Stimulated activated naive CD8-positive, alpha-beta T cell treated with anti-CD3 and anti-CD28 coated beads, Interleukin-15, Interleukin-2, amounts not matched to agents 100 ng/mL and 50 ng/mL, for 24 hours (primary cell): ENCODE data around the gene PRDX1.

ENCODE experiments used
- H3K27ac Mint-ChIP-seq: one replicate; pipeline ENCODE4 v1.8.0; 2021; ENCODE audit warnings: mild to moderate bottlenecking, mixed read lengths
- H3K27me3 Mint-ChIP-seq: one replicate; pipeline ENCODE4 v1.8.0; 2021; ENCODE audit warnings: mixed read lengths
- H3K36me3 Mint-ChIP-seq: one replicate; pipeline ENCODE4 v1.8.0; 2021; ENCODE audit warnings: low read depth, mixed read lengths
- H3K4me1 Mint-ChIP-seq: one replicate; pipeline ENCODE4 v1.8.0; 2021; ENCODE audit warnings: low read depth, mixed read lengths
- H3K4me3 Mint-ChIP-seq: one replicate; pipeline ENCODE4 v1.8.0; 2021; ENCODE audit warnings: mild to moderate bottlenecking, mixed read lengths
- H3K9me3 Mint-ChIP-seq: one replicate; pipeline ENCODE4 v1.8.0; 2021; ENCODE audit warnings: mixed read lengths

The PRDX1 gene

DNA sequence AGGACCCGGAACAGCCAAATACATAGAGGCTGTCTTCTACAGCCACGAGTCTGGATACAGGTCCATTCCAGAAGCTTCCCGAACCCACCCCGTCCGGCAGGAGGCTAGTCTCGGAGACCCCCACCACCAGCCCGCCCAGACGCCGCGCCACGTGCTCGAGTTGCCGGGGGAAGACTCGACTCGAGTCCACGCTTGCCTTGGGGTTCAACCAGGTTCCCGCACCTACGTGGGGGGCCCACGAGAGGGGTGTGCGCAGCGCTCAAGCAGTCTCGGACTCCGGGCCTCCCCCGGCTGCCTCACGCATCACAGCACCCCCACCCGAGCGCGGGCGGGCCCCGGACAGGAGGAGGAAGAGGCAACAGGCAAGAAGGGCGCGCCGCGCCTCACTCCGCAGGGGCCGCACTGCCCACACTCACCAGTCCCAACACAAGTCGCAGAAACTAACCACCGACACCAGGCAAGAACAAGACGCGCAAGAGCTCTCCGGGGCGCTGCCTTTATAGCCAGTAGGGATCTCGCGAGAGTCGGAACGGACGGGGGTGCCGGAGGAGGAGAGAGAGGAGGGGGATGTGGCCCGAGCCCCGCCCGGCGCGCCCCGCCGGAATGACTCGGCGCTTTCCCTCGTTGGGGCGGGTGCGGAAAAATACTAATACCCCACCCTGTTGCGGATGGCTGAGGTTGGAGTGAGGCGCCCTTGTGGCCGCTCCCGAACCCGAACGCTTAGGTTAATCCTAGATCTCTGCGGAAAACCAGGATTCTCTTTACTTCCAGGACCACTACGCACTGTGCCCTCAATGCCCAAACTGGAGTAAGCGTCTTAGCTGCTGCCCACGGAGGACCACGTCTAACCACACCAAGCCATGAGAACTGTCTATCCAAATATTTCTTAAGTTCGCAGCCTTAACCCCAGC lies at the start of gene PRDX1:
TSS of gene PRDX1 (minus strand) at position 472 of the 911 bp plus-strand sequence. CDS start 2,841 bp downstream, outside the sequence.
- peak within 1 kb of the TSS; percentile 96 for H3K4me3 Mint-ChIP-seq
- H3K36me3 Mint-ChIP-seq, result peaks cover 23% of the 10 kb centered on the region

DNA sequence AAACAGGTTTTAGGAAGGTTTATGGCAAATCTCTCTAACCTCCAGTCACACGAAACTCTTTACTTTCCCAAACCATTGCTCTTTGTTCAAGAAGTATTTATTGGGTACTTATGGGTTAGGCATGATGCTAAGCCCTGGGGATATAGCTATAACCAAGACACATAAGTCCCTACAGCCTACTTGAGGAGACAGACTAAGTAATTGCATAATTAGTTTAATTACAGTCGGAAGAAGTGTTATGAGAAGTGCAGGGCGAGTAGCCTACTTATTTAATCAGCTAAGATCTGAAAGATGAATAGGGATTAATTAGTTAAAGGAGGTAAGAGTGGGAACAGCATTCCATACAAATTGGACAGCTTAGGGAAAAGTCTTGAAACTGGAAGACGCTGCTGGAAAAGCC lies 48.9 kb upstream of the PRDX1 start:
- Mint-ChIP-seq H3K27ac (no peak overlapping the region), H3K27me3 (no peaks in the 10 kb centered on the region), H3K9me3 (no peaks in the 10 kb centered on the region), H3K4me1 (no peaks in the 10 kb centered on the region), H3K4me3 (no peak overlapping the region), H3K36me3 (peaks cover 47% of the 10 kb centered on the region)

More for the DNA sequence above, at the start of gene PRDX1:
- peak within 1 kb of the TSS; percentile 98 for H3K27ac Mint-ChIP-seq
- no peaks in the 10 kb centered on the region for H3K9me3 Mint-ChIP-seq
- H3K4me1 Mint-ChIP-seq, result peaks cover 61% of the 10 kb centered on the region
- H3K27me3 Mint-ChIP-seq, result peaks cover 10% of the 10 kb centered on the region

DNA sequence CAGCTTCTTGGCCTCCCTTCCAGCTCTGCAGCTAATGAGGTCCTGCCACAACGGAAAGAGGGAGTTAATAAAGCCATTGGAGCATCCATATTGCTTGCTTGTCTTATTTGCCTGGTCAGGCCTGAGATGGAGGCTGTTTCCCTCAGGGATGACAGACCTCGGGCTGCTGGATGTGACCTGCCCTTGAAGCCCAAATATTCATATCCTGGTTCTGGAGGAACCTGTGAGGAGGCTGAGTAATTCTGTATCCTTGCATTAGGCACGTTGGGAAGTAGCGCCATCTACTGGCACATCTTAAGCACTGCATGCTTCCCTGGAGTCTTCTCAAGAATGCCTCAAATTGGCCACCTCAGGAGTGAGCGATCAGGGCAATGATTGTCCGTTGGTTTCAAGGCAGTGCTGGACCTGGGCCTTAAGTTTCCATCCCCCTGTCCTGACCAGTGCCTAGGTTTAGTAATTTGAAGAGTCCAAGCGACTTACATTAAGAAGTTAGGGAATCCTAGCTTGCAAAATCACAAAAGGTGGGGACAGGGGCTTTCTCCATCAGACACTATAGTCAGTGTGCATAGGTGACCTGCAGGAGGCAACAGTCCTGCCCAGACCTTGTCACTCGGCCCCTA lies 48.4 kb upstream of the PRDX1 start:
- Mint-ChIP-seq H3K36me3 (peaks cover 47% of the 10 kb centered on the region), H3K4me1 (no peaks in the 10 kb centered on the region), H3K9me3 (no peaks in the 10 kb centered on the region), H3K27ac (no peak overlapping the region), H3K4me3 (no peak overlapping the region), H3K27me3 (no peaks in the 10 kb centered on the region)

DNA sequence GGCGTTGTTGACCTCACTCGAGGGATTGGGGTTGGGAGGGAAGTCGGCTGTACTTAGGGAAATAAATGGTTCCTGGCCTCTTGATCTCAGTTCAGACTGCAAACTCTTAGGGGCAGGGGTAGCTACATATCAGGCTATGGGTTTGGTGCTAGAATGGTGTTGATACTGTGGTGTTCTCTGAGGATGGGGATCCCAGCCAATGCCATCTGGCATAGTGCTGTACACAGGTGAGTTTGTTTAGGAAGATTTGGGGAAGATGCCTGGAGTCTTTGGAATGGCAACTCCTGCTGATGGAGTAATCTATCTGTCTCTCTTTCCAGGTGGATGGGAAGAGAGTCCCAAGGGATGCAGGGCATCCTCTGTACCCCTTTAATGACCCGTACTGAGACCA lies 47.9 kb upstream of the PRDX1 start:
- Mint-ChIP-seq H3K36me3 (peaks cover 48% of the 10 kb centered on the region), H3K27ac (no peak overlapping the region), H3K4me3 (no peak overlapping the region), H3K27me3 (no peaks in the 10 kb centered on the region), H3K9me3 (no peaks in the 10 kb centered on the region), H3K4me1 (no peaks in the 10 kb centered on the region)

DNA sequence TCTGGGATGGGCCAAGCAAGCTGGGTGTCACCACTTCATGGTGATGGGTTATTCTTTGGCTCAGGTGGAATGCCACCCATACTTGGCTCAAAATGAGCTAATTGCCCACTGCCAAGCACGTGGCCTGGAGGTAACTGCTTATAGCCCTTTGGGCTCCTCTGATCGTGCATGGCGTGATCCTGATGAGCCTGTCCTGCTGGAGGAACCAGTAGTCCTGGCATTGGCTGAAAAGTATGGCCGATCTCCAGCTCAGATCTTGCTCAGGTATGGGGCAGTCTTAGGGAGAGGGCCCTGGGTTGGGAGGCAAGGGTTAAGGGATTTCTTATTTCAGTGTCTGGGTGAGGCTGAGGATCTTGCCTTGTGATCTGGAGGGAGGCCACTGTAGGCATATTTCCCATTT lies 46.7 kb upstream of the PRDX1 start:
- no peak overlapping the region for H3K27ac Mint-ChIP-seq
- H3K4me3 Mint-ChIP-seq, result no peak overlapping the region
- H3K27me3 Mint-ChIP-seq, result no peaks in the 10 kb centered on the region
- H3K36me3 Mint-ChIP-seq, result peaks cover 57% of the 10 kb centered on the region
- no peaks in the 10 kb centered on the region for H3K9me3 Mint-ChIP-seq
- H3K4me1 Mint-ChIP-seq, result no peaks in the 10 kb centered on the region

DNA sequence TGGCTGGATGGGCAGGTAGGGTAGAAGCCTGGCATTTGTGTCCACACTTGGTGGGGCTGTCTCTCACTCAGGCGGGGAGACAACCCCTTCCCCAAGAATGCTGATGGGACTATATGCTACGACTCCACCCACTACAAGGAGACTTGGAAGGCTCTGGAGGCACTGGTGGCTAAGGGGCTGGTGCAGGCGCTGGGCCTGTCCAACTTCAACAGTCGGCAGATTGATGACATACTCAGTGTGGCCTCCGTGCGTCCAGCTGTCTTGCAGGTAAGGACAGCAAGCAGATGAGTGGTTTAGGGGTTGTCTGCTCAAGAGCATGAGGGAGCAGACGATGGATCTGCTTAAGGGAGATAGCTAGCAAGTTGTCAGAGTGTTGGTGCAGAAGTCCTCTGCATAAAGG lies 46.2 kb upstream of the PRDX1 start:
- Mint-ChIP-seq H3K4me1 (no peaks in the 10 kb centered on the region), H3K4me3 (no peak overlapping the region), H3K9me3 (no peaks in the 10 kb centered on the region), H3K27ac (no peak overlapping the region), H3K36me3 (peaks cover 62% of the 10 kb centered on the region), H3K27me3 (no peaks in the 10 kb centered on the region)

DNA sequence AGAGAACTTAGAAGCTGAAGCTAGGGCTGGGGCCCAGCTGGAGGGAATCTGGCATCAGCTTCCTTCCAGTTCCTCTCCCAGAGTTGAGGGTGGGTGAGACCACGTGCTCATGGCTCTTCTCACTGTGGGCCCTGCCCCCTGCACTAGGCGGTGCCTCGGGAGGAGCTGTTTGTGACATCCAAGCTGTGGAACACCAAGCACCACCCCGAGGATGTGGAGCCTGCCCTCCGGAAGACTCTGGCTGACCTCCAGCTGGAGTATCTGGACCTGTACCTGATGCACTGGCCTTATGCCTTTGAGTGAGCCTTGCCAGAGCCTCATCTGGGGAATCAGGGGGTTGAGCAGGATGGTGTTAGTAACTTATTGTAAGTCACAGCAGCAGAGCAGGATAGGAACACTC lies 45.0 kb upstream of the PRDX1 start:
- Mint-ChIP-seq H3K4me1 (peaks cover 4% of the 10 kb centered on the region), H3K4me3 (no peak overlapping the region), H3K9me3 (no peaks in the 10 kb centered on the region), H3K27ac (no peak overlapping the region), H3K36me3 (peaks cover 67% of the 10 kb centered on the region), H3K27me3 (no peaks in the 10 kb centered on the region)

DNA sequence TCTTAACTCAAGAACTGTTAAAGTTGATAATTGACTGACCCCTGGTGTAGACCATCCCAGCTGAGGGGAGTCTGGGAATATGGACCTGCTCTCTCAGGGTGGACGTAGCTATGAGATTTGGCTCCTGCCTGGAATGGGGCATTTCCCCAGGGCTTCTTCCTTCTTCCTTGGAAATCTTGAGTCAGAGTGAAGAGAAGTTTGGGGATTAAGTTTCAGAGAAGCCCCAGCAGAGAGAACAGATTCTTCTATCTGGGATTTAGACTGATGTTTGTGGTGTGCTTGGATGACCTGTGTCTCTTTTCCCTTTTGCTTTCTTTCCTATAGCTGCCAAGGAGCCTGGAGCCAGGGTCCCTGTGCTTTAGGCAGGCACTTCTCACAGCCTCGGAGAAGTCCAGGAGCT lies 42.2 kb upstream of the PRDX1 start:
- H3K4me3 Mint-ChIP-seq, result no peak overlapping the region
- H3K27me3 Mint-ChIP-seq, result no peaks in the 10 kb centered on the region
- H3K27ac Mint-ChIP-seq, result peak overlapping the region; percentile 31
- H3K4me1 Mint-ChIP-seq, result peaks cover 8% of the 10 kb centered on the region
- H3K9me3 Mint-ChIP-seq, result no peaks in the 10 kb centered on the region
- peaks cover 73% of the 10 kb centered on the region for H3K36me3 Mint-ChIP-seq

DNA sequence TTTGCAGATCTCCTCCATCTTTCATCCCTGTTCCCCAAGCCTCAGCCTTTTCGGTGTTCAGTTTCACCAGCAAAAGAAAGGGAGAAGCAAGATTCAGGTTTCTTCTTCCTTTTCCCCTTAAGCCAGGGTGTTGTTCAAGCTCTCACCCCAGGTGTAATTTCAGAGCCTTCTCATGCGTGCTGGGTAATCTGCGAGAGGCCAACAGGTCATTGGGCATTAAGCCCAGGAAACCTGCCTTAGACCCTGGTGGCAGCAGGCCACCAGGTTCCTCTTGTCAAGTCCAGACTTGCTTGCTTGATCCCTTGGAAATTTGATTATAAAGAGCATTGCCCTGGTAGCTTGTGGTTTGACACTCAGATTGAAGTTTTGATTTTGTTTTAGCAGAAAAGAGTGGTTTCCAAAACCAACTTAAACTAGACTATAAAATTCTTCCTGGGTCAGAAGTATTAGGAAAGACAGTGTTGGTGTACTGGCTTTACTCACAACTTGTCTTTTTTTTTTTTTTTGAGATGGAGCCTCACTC lies 35.8 kb upstream of the PRDX1 start:
- H3K27me3 Mint-ChIP-seq, result no peaks in the 10 kb centered on the region
- H3K27ac Mint-ChIP-seq, result peak overlapping the region; percentile 47
- no peak overlapping the region for H3K4me3 Mint-ChIP-seq
- H3K9me3 Mint-ChIP-seq, result no peaks in the 10 kb centered on the region
- peaks cover 51% of the 10 kb centered on the region for H3K36me3 Mint-ChIP-seq
- peaks cover 27% of the 10 kb centered on the region for H3K4me1 Mint-ChIP-seq

DNA sequence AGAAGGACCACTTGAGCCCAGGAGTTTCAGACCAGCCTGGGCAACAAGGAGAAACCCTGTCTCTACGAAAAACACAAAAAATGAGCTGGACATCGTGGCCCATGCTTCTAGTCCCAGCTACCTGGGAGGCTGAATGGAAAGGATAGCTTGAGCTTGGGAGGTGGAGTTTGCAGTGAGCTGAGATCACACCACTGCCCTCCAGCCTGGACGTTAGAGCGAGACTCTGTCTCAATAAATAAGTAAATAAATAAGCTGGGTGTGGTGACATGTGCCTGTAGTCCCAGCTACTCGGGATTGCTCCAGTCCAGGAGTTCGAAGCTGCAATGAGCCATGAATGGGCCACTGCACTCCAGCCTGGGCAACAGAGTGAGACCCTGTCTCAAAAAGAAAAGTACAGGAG lies 32.5 kb upstream of the PRDX1 start:
- Mint-ChIP-seq H3K9me3 (no peaks in the 10 kb centered on the region), H3K4me1 (peaks cover 41% of the 10 kb centered on the region), H3K27ac (no peak overlapping the region), H3K4me3 (no peak overlapping the region), H3K27me3 (no peaks in the 10 kb centered on the region), H3K36me3 (peaks cover 30% of the 10 kb centered on the region)

DNA sequence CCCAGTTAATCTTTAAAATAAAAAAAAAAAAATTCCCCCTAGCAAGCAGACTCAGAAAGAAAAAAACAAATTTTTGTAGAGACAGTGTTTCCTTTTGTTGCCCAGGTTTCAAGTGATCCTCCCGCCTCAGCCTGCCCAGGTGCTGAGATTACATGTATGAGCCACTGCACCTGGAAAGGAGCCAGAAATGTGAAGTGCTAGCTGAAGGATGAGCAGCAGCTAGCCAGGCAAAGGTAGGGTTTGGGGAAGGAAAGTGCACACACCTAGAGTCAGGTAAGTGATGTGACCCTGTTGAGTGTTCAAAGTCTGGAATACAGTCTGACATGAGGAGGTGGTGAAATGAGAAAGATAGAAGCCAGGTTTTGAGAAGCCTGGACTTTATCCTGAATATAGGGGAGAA lies 30.6 kb upstream of the PRDX1 start:
- Mint-ChIP-seq H3K36me3 (peaks cover 20% of the 10 kb centered on the region), H3K27me3 (no peaks in the 10 kb centered on the region), H3K27ac (peak overlapping the region; percentile 76), H3K4me3 (peak overlapping the region; percentile 80), H3K4me1 (peaks cover 32% of the 10 kb centered on the region), H3K9me3 (no peaks in the 10 kb centered on the region)

DNA sequence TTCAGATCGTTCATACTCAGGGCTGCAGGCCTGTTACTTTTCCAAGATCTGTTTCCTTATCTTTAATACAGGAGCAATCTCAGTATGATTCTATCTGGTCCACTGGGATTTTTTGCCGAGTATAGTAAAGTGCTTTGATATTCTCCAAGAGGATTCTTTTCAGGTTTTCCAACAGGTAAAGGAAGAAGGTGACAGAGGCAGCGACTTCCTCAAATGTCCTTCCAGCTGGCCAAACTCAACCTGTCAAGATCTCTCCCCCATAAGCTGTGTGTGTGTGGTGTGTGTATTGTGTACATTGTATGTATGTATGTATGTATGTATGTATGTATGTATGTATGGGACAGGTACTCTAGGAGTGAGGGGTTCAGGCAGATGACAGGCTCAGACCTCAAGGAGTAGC lies 30.0 kb upstream of the PRDX1 start:
- Mint-ChIP-seq H3K4me3 (peak overlapping the region; percentile 99), H3K36me3 (peaks cover 18% of the 10 kb centered on the region), H3K9me3 (no peaks in the 10 kb centered on the region), H3K4me1 (peaks cover 33% of the 10 kb centered on the region), H3K27ac (peak overlapping the region; percentile 96), H3K27me3 (no peaks in the 10 kb centered on the region)

DNA sequence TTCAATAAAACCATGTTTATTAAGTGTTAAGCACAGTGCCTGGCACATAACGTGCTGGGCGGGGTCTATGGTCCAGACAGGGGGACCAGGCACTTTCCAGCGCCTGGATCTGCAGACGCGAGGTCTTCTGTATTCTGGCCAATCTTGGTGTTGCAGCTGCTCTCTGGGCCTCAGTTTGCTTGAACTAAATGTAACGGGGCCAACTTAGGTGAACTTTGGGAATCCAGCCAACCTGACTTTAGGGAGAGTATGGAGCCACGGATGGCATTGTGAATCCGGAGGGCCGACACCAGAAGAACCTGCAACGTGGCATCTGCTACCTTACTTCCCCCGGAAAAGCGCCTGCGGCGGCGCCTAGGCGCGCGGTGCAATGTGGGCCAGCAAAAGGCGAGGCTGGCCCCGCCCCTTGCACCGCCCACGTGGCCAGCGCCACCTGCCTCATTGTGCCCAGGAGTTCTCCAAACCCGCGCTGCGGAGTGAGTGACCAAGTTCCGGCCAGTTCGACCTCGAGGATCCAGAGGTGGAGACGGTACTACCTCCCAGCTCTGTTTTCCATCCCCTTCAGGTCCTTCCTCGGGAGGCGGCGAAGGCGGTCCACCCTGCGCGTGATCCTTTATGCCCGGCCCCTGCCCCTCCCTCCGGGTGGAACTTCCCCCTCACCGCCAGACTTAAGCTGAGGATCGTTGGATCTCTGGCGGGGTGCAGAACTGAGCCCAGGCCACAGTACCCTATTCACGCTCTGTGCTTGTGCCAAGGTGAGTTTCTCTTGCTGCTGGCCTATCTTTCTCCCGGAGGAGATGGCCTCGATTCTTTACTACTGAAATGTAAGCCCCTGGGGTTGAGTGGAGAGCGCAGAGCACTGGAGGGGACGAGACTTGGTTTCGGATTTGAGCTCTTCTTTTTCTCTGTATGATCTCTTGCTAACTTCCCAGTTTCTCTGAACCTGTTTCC lies 29.0 kb upstream of the PRDX1 start, which contains the start of gene AKR1A1:
TSS of gene AKR1A1 (plus strand) at position 426 of the 951 bp plus-strand sequence. CDS start 10,969 bp downstream, outside the sequence.
- Mint-ChIP-seq H3K9me3 (no peaks in the 10 kb centered on the region), H3K4me3 (peak within 1 kb of the TSS; percentile 99), H3K27ac (peak within 1 kb of the TSS; percentile 96), H3K27me3 (no peaks in the 10 kb centered on the region), H3K4me1 (peaks cover 43% of the 10 kb centered on the region), H3K36me3 (peaks cover 14% of the 10 kb centered on the region)

DNA sequence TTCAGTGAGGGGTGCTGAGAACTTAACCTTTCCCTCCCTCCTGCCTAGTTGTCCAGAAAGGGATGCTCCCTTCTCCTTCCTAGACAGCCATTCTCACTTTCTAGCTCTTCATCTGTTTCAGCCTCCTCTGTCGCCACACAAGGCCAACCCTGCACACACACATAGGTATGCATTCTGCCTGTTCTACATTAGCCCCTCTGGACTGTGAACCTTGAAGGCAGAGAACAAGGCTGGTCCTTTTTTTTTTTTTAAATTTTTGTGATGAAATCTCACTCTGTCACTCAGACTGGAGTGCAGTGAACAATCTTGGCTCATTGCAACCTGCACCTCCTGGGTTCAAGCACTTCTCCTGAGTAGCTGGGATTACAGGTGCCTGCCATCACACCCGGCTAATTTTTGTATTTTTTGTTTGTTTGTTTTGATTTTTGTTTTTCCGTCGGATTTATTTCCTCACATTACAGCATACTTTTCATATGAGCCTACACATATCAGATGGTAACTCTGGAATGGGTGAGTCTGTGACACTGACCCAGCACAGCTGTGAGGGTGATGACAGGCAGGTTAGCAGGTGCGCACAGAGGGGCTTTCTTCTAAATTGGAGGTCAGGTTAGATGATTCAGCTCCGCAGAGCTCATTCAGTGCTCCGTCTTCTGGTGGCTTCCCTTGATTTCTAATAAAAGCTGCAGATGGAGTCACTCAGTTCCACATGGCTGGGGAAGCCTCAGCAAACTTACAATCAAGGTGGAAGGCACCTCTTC lies 24.0 kb upstream of the PRDX1 start:
- Mint-ChIP-seq H3K27me3 (no peaks in the 10 kb centered on the region), H3K4me3 (peak overlapping the region; percentile 56), H3K9me3 (no peaks in the 10 kb centered on the region), H3K27ac (peak overlapping the region; percentile 77), H3K36me3 (no peaks in the 10 kb centered on the region), H3K4me1 (peaks cover 60% of the 10 kb centered on the region)
